ENCODE data around the gene OLFM1.

DNA sequence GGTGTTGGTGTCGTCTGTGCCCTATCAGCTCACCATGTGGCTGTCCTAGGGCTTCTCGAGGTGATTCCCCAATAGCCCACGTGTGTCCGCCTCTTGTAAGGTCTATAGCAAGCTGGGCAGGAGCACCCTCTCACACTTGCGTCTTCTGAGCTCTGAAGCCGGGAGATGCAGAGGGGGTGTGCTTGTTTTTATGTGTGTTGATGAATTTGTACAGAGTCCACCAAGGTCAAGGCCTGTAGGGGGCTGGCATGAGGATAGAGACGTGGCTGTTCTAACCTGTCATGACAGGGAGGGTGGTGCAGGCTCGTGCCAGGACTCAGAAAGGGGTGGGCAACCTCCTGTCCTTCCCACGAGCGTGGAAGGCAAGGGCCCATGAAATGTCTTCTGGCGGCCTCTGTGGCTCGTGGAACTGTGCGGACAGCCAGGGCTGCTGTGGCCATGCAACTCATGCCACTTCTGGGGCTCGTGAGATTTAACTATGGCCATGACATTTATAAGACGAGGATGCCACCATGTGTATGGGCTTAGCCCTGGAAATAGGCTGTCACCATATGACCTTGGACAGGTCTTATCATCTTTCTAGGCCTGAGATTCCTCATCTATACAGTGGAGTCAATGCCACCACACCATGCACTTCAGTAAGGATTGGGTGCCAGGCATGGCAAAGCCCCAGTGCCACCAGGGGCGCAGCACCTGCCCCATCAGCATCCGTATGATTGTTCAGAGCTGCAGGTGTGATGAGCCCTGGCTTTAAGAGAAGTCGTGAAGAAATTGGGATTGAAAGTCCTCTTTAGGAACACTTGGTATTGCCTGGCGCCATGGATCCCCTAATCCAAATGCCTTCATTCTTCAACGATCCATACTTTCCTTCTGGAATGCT, 2.3 kb upstream of the OLFM1 start:
- TF ChIP-seq, protein P1, sequence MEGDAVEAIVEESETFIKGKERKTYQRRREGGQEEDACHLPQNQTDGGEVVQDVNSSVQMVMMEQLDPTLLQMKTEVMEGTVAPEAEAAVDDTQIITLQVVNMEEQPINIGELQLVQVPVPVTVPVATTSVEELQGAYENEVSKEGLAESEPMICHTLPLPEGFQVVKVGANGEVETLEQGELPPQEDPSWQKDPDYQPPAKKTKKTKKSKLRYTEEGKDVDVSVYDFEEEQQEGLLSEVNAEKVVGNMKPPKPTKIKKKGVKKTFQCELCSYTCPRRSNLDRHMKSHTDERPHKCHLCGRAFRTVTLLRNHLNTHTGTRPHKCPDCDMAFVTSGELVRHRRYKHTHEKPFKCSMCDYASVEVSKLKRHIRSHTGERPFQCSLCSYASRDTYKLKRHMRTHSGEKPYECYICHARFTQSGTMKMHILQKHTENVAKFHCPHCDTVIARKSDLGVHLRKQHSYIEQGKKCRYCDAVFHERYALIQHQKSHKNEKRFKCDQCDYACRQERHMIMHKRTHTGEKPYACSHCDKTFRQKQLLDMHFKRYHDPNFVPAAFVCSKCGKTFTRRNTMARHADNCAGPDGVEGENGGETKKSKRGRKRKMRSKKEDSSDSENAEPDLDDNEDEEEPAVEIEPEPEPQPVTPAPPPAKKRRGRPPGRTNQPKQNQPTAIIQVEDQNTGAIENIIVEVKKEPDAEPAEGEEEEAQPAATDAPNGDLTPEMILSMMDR (IDR thresholded peaks at IDR 0.05) = no peak
- no peak for TF ChIP-seq POLR2A (IDR thresholded peaks at IDR 0.05)

Measured in body of pancreas (tissue), 4 donors.